HCT116 (cell line): ENCODE measurements around the gene CLVS2. TPM values are rescaled to one million over a fixed set of nuclear protein-coding genes. Genes with fewer than 3 reads are reported as not detected.

Experiments
- ATAC-seq: fragments of 200-7000 bp; cut with Tn5 transposase; 2 replicates; pipeline ENCODE4 v1.9.1; 2020; ENCODE audit warnings: mild to moderate bottlenecking, moderate library complexity
- BruUV-seq: library from RNA; stranded (reverse); fragments of 400-500 nt; replicated peaks from 2 replicates; lab custom pipeline; 2021; lab: Mats Ljungman, UMichigan
- CTCF ChIA-PET: fragments of 300-600 bp; sonication (Branson Sonifier 250); formaldehyde crosslinking; loops from one replicate; lab custom pipeline; 2021; ENCODE audit warnings: antibody characterized with exemption; lab: Charles Lee
- POLR2A ChIA-PET: fragments of 300-600, 350-600 bp; sonication (Branson Sonifier 250); formaldehyde crosslinking; loops from one replicate; lab custom pipeline; 2021; ENCODE audit warnings: antibody characterized with exemption; lab: Charles Lee
- RAD21 ChIA-PET, 2 experiments: fragments of 300-600 bp; sonication (Branson Sonifier 250); formaldehyde crosslinking; loops; one replicate each; lab custom pipeline; 2023; ENCODE audit warnings: low total read pairs in 2 of 2; ENCODE audit not compliant: uncharacterized antibody in 2 of 2, unreplicated experiment in 2 of 2, low non-redundant PET in 1 of 2; lab: Charles Lee
- DNase-seq: peaks from one replicate; pipeline ENCODE4 v3.0.0-alpha.2; 2010; ENCODE audit warnings: low read depth, low spot score
- H2AFZ ChIP-seq: fragments of 200-600 bp; shearing (Covaris generic), sonication (generic); 2 replicates; pipeline ENCODE4 v1.6.1; 2017; ENCODE audit warnings: low read depth, mixed run types, mixed read lengths, antibody characterized with exemption, low read length; ENCODE audit not compliant: poor library complexity, severe bottlenecking
- H3K27ac ChIP-seq: 2 replicates; pipeline ENCODE4 v1.5.1; 2012; ENCODE audit warnings: low read depth, low read length
- H3K27me3 ChIP-seq: fragments of 200-600 bp; sonication (generic); 2 replicates; pipeline ENCODE4 v1.6.1; 2016; ENCODE audit warnings: mixed run types, low read length, mixed read lengths; ENCODE audit not compliant: insufficient read depth
- H3K36me3 ChIP-seq, 2 experiments: fragments of 200-500 bp in 1 of 2; fragments of 200-600 bp in 1 of 2; sonication (Bioruptor generic) in 1 of 2; sonication (generic) in 1 of 2; 2 replicates each; pipeline versions ENCODE4 v1.5.1 to v1.6.1; 2014 to 2016; ENCODE audit warnings: low read length in 2 of 2, inconsistent platforms in 1 of 2, mixed read lengths in 1 of 2, mixed run types in 1 of 2; ENCODE audit not compliant: insufficient read depth in 2 of 2, control insufficient read depth in 1 of 2
- H3K4me1 ChIP-seq, 2 experiments: fragments of 200-600 bp in 1 of 2; sonication (generic) in 1 of 2; 2 replicates each; pipeline versions ENCODE4 v1.5.1 to v1.6.1; 2012 to 2017; ENCODE audit warnings: low read length in 2 of 2, inconsistent platforms in 1 of 2, mild to moderate bottlenecking in 1 of 2, mixed read lengths in 1 of 2, mixed run types in 1 of 2, moderate library complexity in 1 of 2; ENCODE audit not compliant: insufficient read depth in 2 of 2, control insufficient read depth in 1 of 2
- H3K4me2 ChIP-seq: fragments of 200-600 bp; sonication (generic); 2 replicates; pipeline ENCODE4 v1.6.1; 2017; ENCODE audit warnings: mixed run types, low read length, mixed read lengths
- H3K4me3 ChIP-seq, 2 experiments: fragments of 200-600 bp in 1 of 2; sonication (generic) in 1 of 2; replicated peaks in 1 of 2; 2 replicates each; pipeline ENCODE4 v1.5.1; 2011 to 2016; ENCODE audit warnings: low read length in 2 of 2, control low read depth in 1 of 2, low read depth in 1 of 2, mild to moderate bottlenecking in 1 of 2, mixed read lengths in 1 of 2, mixed run types in 1 of 2
- H3K79me2 ChIP-seq: fragments of 200-600 bp; sonication (generic); 2 replicates; pipeline ENCODE4 v1.6.1; 2017; ENCODE audit warnings: mild to moderate bottlenecking, mixed run types, low read length, moderate library complexity, mixed read lengths; ENCODE audit not compliant: insufficient read depth
- H3K9ac ChIP-seq: fragments of 200-600 bp; sonication (generic); 2 replicates; pipeline ENCODE4 v1.6.1; 2016; ENCODE audit warnings: low read length, mixed read lengths
- H3K9me2 ChIP-seq: fragments of 200-600 bp; sonication (generic), shearing (Covaris generic); 2 replicates; pipeline ENCODE4 v1.6.1; 2017; ENCODE audit warnings: mixed run types, mild to moderate bottlenecking, moderate library complexity; ENCODE audit not compliant: insufficient read depth
- H3K9me3 ChIP-seq, 2 experiments: fragments of 200-500 bp in 1 of 2; fragments of 200-600 bp in 1 of 2; sonication (Bioruptor generic) in 1 of 2; sonication (generic) in 1 of 2; 2 replicates each; pipeline ENCODE4 v1.6.1; 2014 to 2017; ENCODE audit warnings: low read length in 2 of 2, mixed read lengths in 2 of 2, inconsistent platforms in 1 of 2, low read depth in 1 of 2, mild to moderate bottlenecking in 1 of 2, mixed run types in 1 of 2, moderate library complexity in 1 of 2; ENCODE audit not compliant: control insufficient read depth in 1 of 2, insufficient read depth in 1 of 2
- H4K20me1 ChIP-seq: fragments of 200-600 bp; sonication (generic), shearing (Covaris generic); 2 replicates; pipeline ENCODE4 v1.6.1; 2017; ENCODE audit warnings: mixed run types, mild to moderate bottlenecking, moderate library complexity; ENCODE audit not compliant: insufficient read depth
- CBX3 ChIP-seq: IDR thresholded peaks from 2 replicates; pipeline ENCODE4 v1.6.1; 2012; ENCODE audit warnings: low read depth
- CEBPB ChIP-seq: IDR thresholded peaks from 2 replicates; pipeline ENCODE4 v1.6.1; 2012; ENCODE audit warnings: low read depth
- CTCF ChIP-seq, 3 experiments: fragments of 200-600 bp in 1 of 3; sonication (generic) in 1 of 3; IDR thresholded peaks in 2 of 3; conservative IDR thresholded peaks in 1 of 3; 2 replicates each; pipeline ENCODE4 v1.5.1; 2012 to 2017; ENCODE audit warnings: low read depth in 2 of 3, low read length in 2 of 3, antibody characterized with exemption in 1 of 3, borderline replicate concordance in 1 of 3, control low read depth in 1 of 3, mild to moderate bottlenecking in 1 of 3, mixed read lengths in 1 of 3, mixed run types in 1 of 3, moderate library complexity in 1 of 3; ENCODE audit not compliant: insufficient read depth in 1 of 3
- EGR1 ChIP-seq: IDR thresholded peaks from 2 replicates; pipeline ENCODE4 v1.6.1; 2012; ENCODE audit warnings: low read depth
- EZH2 ChIP-seq: fragments of 200-600 bp; sonication (generic); IDR thresholded peaks from 2 replicates; pipeline ENCODE4 v1.6.1; 2017; ENCODE audit warnings: antibody characterized with exemption, mixed run types
- FOSL1 ChIP-seq: IDR thresholded peaks from 2 replicates; pipeline ENCODE4 v1.6.1; 2012; ENCODE audit warnings: low read depth
- JUND ChIP-seq: IDR thresholded peaks from 2 replicates; pipeline ENCODE4 v1.6.1; 2012
- POLR2AphosphoS5 ChIP-seq: IDR thresholded peaks from 2 replicates; pipeline ENCODE4 v1.6.1; 2011; ENCODE audit warnings: mild to moderate bottlenecking, low read depth, low read length, moderate library complexity
- RAD21 ChIP-seq: IDR thresholded peaks from 2 replicates; pipeline ENCODE4 v1.6.1; 2012; ENCODE audit warnings: low read depth, mild to moderate bottlenecking
- SIN3A ChIP-seq: IDR thresholded peaks from 2 replicates; pipeline ENCODE4 v1.6.1; 2012; ENCODE audit warnings: low read depth
- TCF7L2 ChIP-seq: IDR thresholded peaks from 2 replicates; pipeline ENCODE4 v1.7.0; 2011; ENCODE audit warnings: borderline replicate concordance, inconsistent platforms; ENCODE audit not compliant: insufficient read depth, insufficient read length; ENCODE audit errors: extremely low read depth
- YY1 ChIP-seq: IDR thresholded peaks from 2 replicates; pipeline ENCODE4 v1.6.1; 2011; ENCODE audit warnings: low read length, low read depth, moderate library complexity, mild to moderate bottlenecking; ENCODE audit not compliant: insufficient replicate concordance; ENCODE audit errors: extremely low read depth
- ZFX ChIP-seq: fragments of 450-650 bp; IDR thresholded peaks from 2 replicates; pipeline ENCODE4 v1.6.1; 2017
- ZNF274 ChIP-seq: fragments of 200-500 bp; sonication (Bioruptor generic); IDR thresholded peaks from 2 replicates; pipeline ENCODE4 v1.6.1; 2014; ENCODE audit warnings: mild to moderate bottlenecking, low read depth, low read length, inconsistent platforms
- intact Hi-C: fragments of 100-400 bp; cut with micrococcal nuclease; formaldehyde crosslinking; loops from 2 replicates; pipeline ENCODE4 v1.10.0; 2022
- total RNA-seq: library from RNA; stranded (reverse); gene quantifications from one replicate; pipeline ENCODE4 v1.2.1, GENCODE V29; 2021; ENCODE audit not compliant: unreplicated experiment

Gene CLVS2
- total RNA-seq, 1 experiment from 2014 or later = not detected

DNA sequence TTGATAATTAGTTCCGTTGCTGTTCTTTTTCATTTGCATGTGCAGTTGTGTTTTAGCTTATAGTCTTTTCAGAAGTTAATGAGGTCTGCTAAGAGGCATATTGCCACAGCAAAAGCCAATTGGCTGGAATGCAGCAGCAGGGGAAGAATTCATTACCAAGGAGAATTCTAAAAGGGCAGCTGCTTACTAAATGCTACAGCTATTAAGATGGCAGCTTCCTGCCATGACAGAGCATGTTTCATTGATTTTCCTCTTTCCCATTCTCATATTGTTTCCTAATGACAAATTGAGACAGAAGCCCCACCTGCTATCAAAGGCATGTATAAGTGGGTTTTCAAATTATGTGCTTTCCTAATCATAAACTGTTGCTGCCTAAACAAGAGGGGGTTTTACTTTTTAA, 66.6 kb downstream of the CLVS2 start (continued):
- TF ChIP-seq JUND = no peak
- no peak for TF ChIP-seq CTCF (IDR thresholded peaks at IDR 0.05 in 2 of 3, conservative IDR thresholded peaks at IDR 0.05 in 1 of 3; ENCODE audit: borderline replicate concordance in 1 of 3, insufficient read depth in 1 of 3, low read depth in 2 of 3, low read length in 2 of 3)
- no peak for TF ChIP-seq CBX3

GRCh38 chr6:123064038-123064437, 68.0 kb downstream of the CLVS2 start:
- Histone ChIP-seq H3K4me1 (no peaks in the 10 kb centered on the region), H3K36me3 (no peaks in the 10 kb centered on the region), H3K27me3 (peaks cover 15% of the 10 kb centered on the region), H3K27ac (no peak overlapping the region), H2AFZ (no peak overlapping the region)
- RAD21 ChIA-PET = no interaction called here
- TF ChIP-seq RAD21 = no peak
- TF ChIP-seq CEBPB = no peak
- no peak for TF ChIP-seq EGR1
- no peak for TF ChIP-seq ZFX
- TF ChIP-seq YY1 = no peak
- TF ChIP-seq ZNF274 = no peak
- no peak for TF ChIP-seq SIN3A
- TF ChIP-seq FOSL1 = no peak
- TF ChIP-seq POLR2AphosphoS5 = no peak
- TF ChIP-seq EZH2 = no peak
- no peak for TF ChIP-seq TCF7L2
- TF ChIP-seq, all 23 proteins: peak for 0
- intact Hi-C loops = no loop called here
- Histone ChIP-seq H3K4me2 (no peak overlapping the region), H3K9me3 (no peaks in the 10 kb centered on the region), H3K9me2 (no peaks in the 10 kb centered on the region), H3K4me3 (no peak overlapping the region), H3K9ac (no peak overlapping the region), H3K79me2 (no peaks in the 10 kb centered on the region), H4K20me1 (no peaks in the 10 kb centered on the region; the same call in 1 of the 2 replicates)
- DNase-seq (no peak), ATAC-seq (no peak)
- BruUV-seq = no TSS peak
- POLR2A ChIA-PET = no interaction called here
- CTCF ChIA-PET = no interaction called here
